Ovary (tissue), 3 donors: ENCODE data around the gene OPN5.

Experiments used
- CTCF ChIP-seq, 3 donors: fragments of 450-650 bp in 2 of 3; fragments of 200-600 bp in 1 of 3; IDR thresholded peaks; one replicate each; pipeline versions ENCODE4 v1.5.1 to v1.8.0; 2016 to 2022; ENCODE audit warnings: antibody characterized with exemption in 3 of 3, mild to moderate bottlenecking in 1 of 3
- EP300 ChIP-seq: sonication (generic); formaldehyde crosslinking; IDR thresholded peaks from one replicate; pipeline ENCODE4 v1.6.1; 2017; ENCODE audit warnings: antibody characterized with exemption
- donor health status: DM: no; HTN: no; CAD: no.

GRCh38 chr6:47733879-47734558 is 47.8 kb upstream of the OPN5 start:
- TF ChIP-seq CTCF (IDR thresholded peaks at IDR 0.05) (no peak), EP300 (no peak)
